HepG2 (cell line): ENCODE data around the gene CLEC20A. TPM values are rescaled to one million over a fixed set of nuclear protein-coding genes. Genes with fewer than 3 reads are reported as not detected.

Experiments used
- ATAC-seq: fragments of 200-7000 bp; cut with Tn5 transposase; 3 replicates; pipeline ENCODE4 v1.9.1; 2020; ENCODE audit warnings: mild to moderate bottlenecking, moderate library complexity
- BruUV-seq: library from RNA; stranded (reverse); fragments of 400-500 nt; replicated peaks from 2 replicates; lab custom pipeline; 2021; lab: Mats Ljungman, UMichigan
- CTCF ChIA-PET: fragments of 300-600 bp; formaldehyde crosslinking; extraction: SDS; loops from one replicate; lab custom pipeline; 2021; ENCODE audit warnings: low total read pairs, inconsistent platforms, low intra/inter-chr PET ratio; lab: Yijun Ruan, JAX
- POLR2A ChIA-PET: fragments of 350-600 bp; sonication (Branson Sonifier 250); formaldehyde crosslinking; loops from one replicate; lab custom pipeline; 2020; ENCODE audit warnings: antibody characterized with exemption, inconsistent platforms; lab: Yijun Ruan, JAX
- DNase-seq: peaks from one replicate; pipeline ENCODE4 v3.0.0-alpha.2; 2015; ENCODE audit warnings: low spot score
- FAIRE-seq: peaks from 3 replicates; lab custom pipeline; 2011; peaks lifted over from hg19 to GRCh38; lab: Jason Lieb, UNC
- H2AFZ ChIP-seq: one replicate; pipeline ENCODE4 v1.6.1; 2011; ENCODE audit warnings: low read length, inconsistent platforms
- H3K27ac ChIP-seq: fragments of 300-600 bp; 3 replicates; pipeline ENCODE4 v1.8.0; 2011; ENCODE audit warnings: mixed run types, mild to moderate bottlenecking, mixed read lengths, low read length, inconsistent platforms; ENCODE audit not compliant: insufficient read depth; ENCODE audit errors: extremely low read length
- H3K27me3 ChIP-seq, 2 experiments: fragments of 200-600 bp in 1 of 2; 2 replicates in 1 of 2; 3 replicates in 1 of 2; pipeline versions ENCODE4 v1.6.0 to v1.8.0; 2011; ENCODE audit warnings: low read length in 2 of 2, mild to moderate bottlenecking in 2 of 2, moderate library complexity in 2 of 2, inconsistent platforms in 1 of 2; ENCODE audit not compliant: insufficient read depth in 2 of 2, control insufficient read depth in 1 of 2
- H3K36me3 ChIP-seq, 2 experiments: fragments of 200-600 bp in 1 of 2; replicated peaks in 1 of 2; 2 replicates in 1 of 2; 3 replicates in 1 of 2; pipeline versions ENCODE4 v1.5.1 to v1.8.0; 2011; ENCODE audit warnings: low read length in 2 of 2, inconsistent platforms in 1 of 2; ENCODE audit not compliant: insufficient read depth in 2 of 2, control insufficient read depth in 1 of 2
- H3K4me1 ChIP-seq: 2 replicates; pipeline ENCODE4 v1.5.1; 2012; ENCODE audit warnings: low read length, inconsistent platforms; ENCODE audit not compliant: insufficient read depth
- H3K4me2 ChIP-seq: 2 replicates; pipeline ENCODE4 v1.6.0; 2011; ENCODE audit warnings: low read depth, low read length, inconsistent platforms
- H3K4me3 ChIP-seq, 3 experiments: fragments of 200-600 bp in 1 of 3; sonication (generic), shearing (Covaris generic) in 1 of 3; replicated peaks in 1 of 3; 2 replicates each; pipeline ENCODE4 v1.5.1; 2011 to 2016; ENCODE audit warnings: low read length in 3 of 3, inconsistent platforms in 2 of 3, low read depth in 2 of 3, mild to moderate bottlenecking in 2 of 3, control low read depth in 1 of 3, mixed read lengths in 1 of 3; ENCODE audit not compliant: insufficient read depth in 1 of 3
- H3K79me2 ChIP-seq: one replicate; pipeline ENCODE4 v1.6.1; 2011; ENCODE audit warnings: low read length, inconsistent platforms; ENCODE audit not compliant: insufficient read depth
- H3K9ac ChIP-seq: 2 replicates; pipeline ENCODE4 v1.6.0; 2011; ENCODE audit warnings: mild to moderate bottlenecking, low read depth, low read length, inconsistent platforms; ENCODE audit not compliant: insufficient read depth
- H3K9me3 ChIP-seq: 2 replicates; pipeline ENCODE4 v1.5.1; 2012; ENCODE audit warnings: mild to moderate bottlenecking, low read length
- H4K20me1 ChIP-seq: 2 replicates; pipeline ENCODE4 v1.6.0; 2011; ENCODE audit warnings: inconsistent platforms, mild to moderate bottlenecking, low read length, moderate library complexity; ENCODE audit not compliant: insufficient read depth
- NAIF1 ChIP-seq: sonication (generic); formaldehyde crosslinking; IDR thresholded peaks from 2 replicates; pipeline ENCODE4 v1.5.0; 2020; ENCODE audit warnings: mild to moderate bottlenecking, missing genetic modification reagents, borderline replicate concordance
- XRCC5 ChIP-seq: fragments of 200-400 bp; formaldehyde crosslinking; optimal IDR thresholded peaks from 2 replicates; pipeline ENCODE3; 2017; ENCODE audit warnings: mild to moderate bottlenecking, low read length
- ZBTB37 ChIP-seq: sonication (generic); formaldehyde crosslinking; IDR thresholded peaks from 2 replicates; pipeline ENCODE4 v1.4.0; 2020; ENCODE audit warnings: mild to moderate bottlenecking, missing genetic modification reagents
- WGBS: methylation state at CpG from one replicate; pipeline ENCODE4 v1.1.6; 2017; ENCODE audit warnings: low lambda C conversion rate; 5-methylcytosine and 5-hydroxymethylcytosine counted together
- in situ Hi-C: cut with HindIII; loops from 2 replicates; pipeline ENCODE4 v1.10.0; 2017; ENCODE audit warnings: low pct_unique_long_range_greater_than_20kb; ENCODE audit not compliant: extremely low pct_ligation_motif_present
- intact Hi-C: fragments of 100-400 bp; cut with micrococcal nuclease; formaldehyde crosslinking; loops from one replicate; pipeline ENCODE4 v1.10.0; 2022; ENCODE audit not compliant: unreplicated experiment
- polyA plus RNA-seq, 8 experiments: library from polyadenylated mRNA; depleted of rRNA in 3 of 8; stranded (reverse) in 7 of 8; unstranded in 1 of 8; fragments of >200 nt; fragmentation: Illumina TruSeq in 4 of 8; extraction: Trizol in 4 of 8; gene quantifications; 2 replicates each; pipeline versions ENCODE4 v1.2.1 to v1.2.3, GENCODE V29; 2011 to 2016; ENCODE audit warnings: low read depth in 4 of 8, missing spikeins in 1 of 8, mixed read lengths in 1 of 8; ENCODE audit not compliant: insufficient read depth in 1 of 8
- total RNA-seq, 5 experiments: library from RNA; depleted of rRNA; stranded (reverse); fragments of >200 nt; fragmentation: Illumina TruSeq; extraction: Trizol; gene quantifications; 2 replicates each; pipeline ENCODE4 v1.2.3, GENCODE V29; 2016; ENCODE audit warnings: low read depth in 1 of 5

The CLEC20A gene
- total and polyA plus RNA-seq, 2 of the 13 experiments (the other 11 are each of a cell fraction or from before 2014, with no cell fraction given): not detected

- Histone ChIP-seq H3K27me3 (peaks cover 7 to 50% of the 10 kb centered on the region in 2 experiments; a peak in 4 of 5 replicates), H4K20me1 (no peaks in the 10 kb centered on the region), H3K4me3 (no peak overlapping the region), H3K4me1 (peaks cover 2% of the 10 kb centered on the region; the same call in 1 of the 2 replicates), H3K27ac (no peak overlapping the region), H3K79me2 (no peaks in the 10 kb centered on the region), H2AFZ (no peak overlapping the region), H3K9ac (no peak overlapping the region), H3K4me2 (no peak overlapping the region), H3K36me3 (no peaks in the 10 kb centered on the region), H3K9me3 (no peaks in the 10 kb centered on the region)
- POLR2A ChIA-PET: no interaction called here
- in situ Hi-C loops (no loop called here), intact Hi-C loops (no loop called here)
- WGBS: 48% methylated on average over 1 of the region's 1 CpG
- no peak for FAIRE-seq
- no peak for ATAC-seq
- BruUV-seq: no TSS peak
- CTCF ChIA-PET: no interaction called here
- no peak for TF ChIP-seq XRCC5
- DNase-seq: no peak
Measured at GRCh38 chr1:178495158-178495557, 1.6 kb downstream of the CLEC20A start.

GRCh38 chr1:178494569-178494971 is 2.2 kb downstream of the CLEC20A start:
- CTCF ChIA-PET: no interaction called here
- Histone ChIP-seq H3K9me3 (no peaks in the 10 kb centered on the region), H3K4me3 (no peak overlapping the region), H3K79me2 (no peaks in the 10 kb centered on the region), H4K20me1 (no peaks in the 10 kb centered on the region), H2AFZ (no peak overlapping the region), H3K27ac (no peak overlapping the region), H3K4me1 (no peaks in the 10 kb centered on the region), H3K4me2 (no peak overlapping the region), H3K27me3 (peaks cover 7 to 53% of the 10 kb centered on the region in 2 experiments; a peak in 4 of 5 replicates), H3K9ac (no peak overlapping the region), H3K36me3 (no peaks in the 10 kb centered on the region)
- intact Hi-C loops: no loop called here
- no TSS peak for BruUV-seq
- TF ChIP-seq ZBTB37 (CRISPR knock-in tag) (no peak), NAIF1 (no peak)
- WGBS: 54% methylated on average over 8 of the region's 13 CpGs
- in situ Hi-C loops: no loop called here
- no peak for FAIRE-seq
- DNase-seq: no peak
- POLR2A ChIA-PET: no interaction called here
- no peak for ATAC-seq
